H9 (cell line): ENCODE results near the gene OR13C8. TPM values are rescaled to one million over a fixed set of nuclear protein-coding genes. Genes with fewer than 3 reads are reported as not detected.
"Not testable (repeated sequence)": the region's sequence is repeated elsewhere in the genome, so short reads cannot be mapped to it uniquely, and the experiment has no call there.

ENCODE experiments used
- DNase-seq: peaks from one replicate; pipeline ENCODE4 v3.0.0-alpha.2; 2017
- H2AFZ ChIP-seq: one replicate; pipeline ENCODE4 v1.6.1; 2013; ENCODE audit warnings: mild to moderate bottlenecking, low read length, control low read depth, moderate library complexity
- H2AK5ac ChIP-seq: 2 replicates; pipeline ENCODE4 v1.6.1; 2013; ENCODE audit warnings: low read length, control low read depth, mixed read lengths; ENCODE audit not compliant: insufficient read length
- H2BK120ac ChIP-seq: one replicate; pipeline ENCODE4 v1.6.1; 2013; ENCODE audit warnings: low read depth, mild to moderate bottlenecking, low read length, control low read depth, inconsistent platforms; ENCODE audit not compliant: poor library complexity, severe bottlenecking
- H2BK12ac ChIP-seq: 2 replicates; pipeline ENCODE4 v1.6.1; 2013; ENCODE audit warnings: low read length, control low read depth, mixed read lengths, low read depth; ENCODE audit not compliant: insufficient read length
- H2BK15ac ChIP-seq: 2 replicates; pipeline ENCODE4 v1.6.1; 2013; ENCODE audit warnings: low read depth, low read length, control low read depth
- H2BK20ac ChIP-seq: one replicate; pipeline ENCODE4 v1.6.1; 2013; ENCODE audit warnings: low read depth, mild to moderate bottlenecking, low read length, control low read depth, inconsistent platforms; ENCODE audit not compliant: poor library complexity, severe bottlenecking
- H2BK5ac ChIP-seq: 2 replicates; pipeline ENCODE4 v1.6.1; 2013; ENCODE audit warnings: low read length, control low read depth, mixed read lengths; ENCODE audit not compliant: insufficient read length
- H3K14ac ChIP-seq: 2 replicates; pipeline ENCODE4 v1.6.1; 2013; ENCODE audit warnings: low read length, control low read depth; ENCODE audit not compliant: insufficient read depth
- H3K18ac ChIP-seq: 2 replicates; pipeline ENCODE4 v1.6.1; 2013; ENCODE audit warnings: low read depth, mild to moderate bottlenecking, mixed read lengths, low read length, control low read depth; ENCODE audit not compliant: insufficient read length
- H3K23ac ChIP-seq: 2 replicates; pipeline ENCODE4 v1.6.1; 2013; ENCODE audit warnings: low read length, control low read depth, mixed read lengths, low read depth; ENCODE audit not compliant: insufficient read length
- H3K23me2 ChIP-seq: 2 replicates; pipeline ENCODE4 v1.6.1; 2013; ENCODE audit warnings: low read depth, mild to moderate bottlenecking, mixed read lengths, low read length, control low read depth; ENCODE audit not compliant: insufficient read length, poor library complexity, severe bottlenecking
- H3K27ac ChIP-seq: 2 replicates; pipeline ENCODE4 v1.5.1; 2013; ENCODE audit warnings: low read length, control low read depth, mixed read lengths, low read depth; ENCODE audit not compliant: insufficient read length
- H3K27me3 ChIP-seq: 2 replicates; pipeline ENCODE4 v1.6.1; 2013; ENCODE audit warnings: low read length, control low read depth, inconsistent platforms; ENCODE audit not compliant: insufficient read depth
- H3K4ac ChIP-seq: 2 replicates; pipeline ENCODE4 v1.6.1; 2013; ENCODE audit warnings: low read depth, mild to moderate bottlenecking, control low read depth, inconsistent platforms, low read length, moderate library complexity
- H3K4me1 ChIP-seq: 2 replicates; pipeline ENCODE4 v1.6.1; 2013; ENCODE audit warnings: low read length, control low read depth, inconsistent platforms; ENCODE audit not compliant: insufficient read depth
- H3K4me2 ChIP-seq: 2 replicates; pipeline ENCODE4 v1.6.1; 2013; ENCODE audit warnings: low read length, control low read depth, mixed read lengths; ENCODE audit not compliant: insufficient read length, insufficient read depth
- H3K56ac ChIP-seq: 2 replicates; pipeline ENCODE4 v1.6.1; 2013; ENCODE audit warnings: low read depth, mild to moderate bottlenecking, mixed read lengths, low read length, control low read depth; ENCODE audit not compliant: insufficient read length
- H3K79me1 ChIP-seq: 2 replicates; pipeline ENCODE4 v1.6.1; 2013; ENCODE audit warnings: low read depth, mild to moderate bottlenecking, moderate library complexity, low read length, control low read depth, inconsistent platforms; ENCODE audit not compliant: insufficient read depth, poor library complexity, severe bottlenecking
- H3K79me2 ChIP-seq: 2 replicates; pipeline ENCODE4 v1.6.1; 2013; ENCODE audit warnings: low read length, control low read depth, inconsistent platforms; ENCODE audit not compliant: insufficient read depth
- H3K9ac ChIP-seq: 2 replicates; pipeline ENCODE4 v1.6.1; 2013; ENCODE audit warnings: low read length, control low read depth, mixed read lengths; ENCODE audit not compliant: insufficient read length; ENCODE audit errors: extremely low read depth
- H3K9me3 ChIP-seq: one replicate; pipeline ENCODE4 v1.6.1; 2013; ENCODE audit warnings: low read depth, low read length, inconsistent platforms; ENCODE audit not compliant: control insufficient read depth
- H3T11ph ChIP-seq: one replicate; pipeline ENCODE4 v1.6.1; 2013; ENCODE audit warnings: mild to moderate bottlenecking, low read length, control low read depth, inconsistent platforms
- H4K20me1 ChIP-seq: one replicate; pipeline ENCODE4 v1.6.1; 2013; ENCODE audit not compliant: control insufficient read depth, insufficient read length, insufficient read depth
- H4K5ac ChIP-seq: 2 replicates; pipeline ENCODE4 v1.6.1; 2013; ENCODE audit warnings: low read depth, mild to moderate bottlenecking, mixed read lengths, low read length, control low read depth; ENCODE audit not compliant: insufficient read length
- H4K8ac ChIP-seq: replicated peaks from 2 replicates; pipeline ENCODE4 v1.6.1; 2013; ENCODE audit warnings: low read length, control low read depth, mixed read lengths, low read depth; ENCODE audit not compliant: insufficient read length
- H4K91ac ChIP-seq: 2 replicates; pipeline ENCODE4 v1.6.1; 2013; ENCODE audit warnings: low read depth, mild to moderate bottlenecking, moderate library complexity, mixed read lengths, low read length, control low read depth; ENCODE audit not compliant: insufficient read length
- H3K27ac Mint-ChIP-seq, 3 experiments: 2 replicates in 2 of 3; 3 replicates in 1 of 3; pipeline ENCODE4 v1.8.0; 2020 to 2021; ENCODE audit warnings: mixed read lengths in 3 of 3, mild to moderate bottlenecking in 1 of 3, moderate library complexity in 1 of 3
- H3K27me3 Mint-ChIP-seq: 2 replicates; pipeline ENCODE4 v1.8.0; 2021; ENCODE audit warnings: low read depth, mild to moderate bottlenecking, moderate library complexity, mixed read lengths
- H3K36me3 Mint-ChIP-seq, 3 experiments: 2 replicates in 2 of 3; 3 replicates in 1 of 3; pipeline ENCODE4 v1.8.0; 2020 to 2021; ENCODE audit warnings: low read depth in 3 of 3, mixed read lengths in 3 of 3; ENCODE audit not compliant: insufficient read depth in 1 of 3
- H3K4me1 Mint-ChIP-seq, 2 experiments: 2 replicates each; pipeline ENCODE4 v1.8.0; 2020; ENCODE audit warnings: mixed read lengths in 2 of 2
- H3K4me3 Mint-ChIP-seq, 2 experiments: 2 replicates in 1 of 2; 3 replicates in 1 of 2; pipeline ENCODE4 v1.8.0; 2020 to 2021; ENCODE audit warnings: mild to moderate bottlenecking in 2 of 2, mixed read lengths in 2 of 2, moderate library complexity in 1 of 2
- H3K9me3 Mint-ChIP-seq, 2 experiments: 2 replicates in 1 of 2; 3 replicates in 1 of 2; pipeline ENCODE4 v1.8.0; 2020; ENCODE audit warnings: mild to moderate bottlenecking in 2 of 2, mixed read lengths in 2 of 2, moderate library complexity in 1 of 2
- CTCF ChIP-seq: fragments of 200-600 bp; sonication (generic); conservative IDR thresholded peaks from 3 replicates; pipeline ENCODE4 v1.8.0; 2021; ENCODE audit warnings: antibody characterized with exemption, mild to moderate bottlenecking
- WGBS: extraction: QIAGEN DNeasy Blood & Tissue Kit; methylation state at CpG from one replicate; pipeline ENCODE4 v1.1.7; 2013; ENCODE audit warnings: missing lambda C conversion rate, low lambda C conversion rate, mixed read lengths; ENCODE audit not compliant: insufficient read length; ENCODE audit errors: extremely low coverage; 5-methylcytosine and 5-hydroxymethylcytosine counted together
- total RNA-seq: library from RNA; stranded (reverse); gene quantifications from 2 replicates; pipeline ENCODE4 v1.2.1, GENCODE V29; 2021

The OR13C8 gene
- total RNA-seq, 1 experiment from 2014 or later: not detected

- no peaks in the 10 kb centered on the region for H4K20me1 ChIP-seq
- Mint-ChIP-seq H3K4me3 (no peak overlapping the region), H3K27ac (no peak overlapping the region), H3K27me3 (peaks cover 2% of the 10 kb centered on the region), H3K9me3 (peaks cover 8 to 9% of the 10 kb centered on the region in 2 experiments; a peak in 4 of 5 replicates), H3K4me1 (no peaks in the 10 kb centered on the region), H3K36me3 (peaks cover 0 to 4% (median 2%) of the 10 kb centered on the region in 3 experiments; a peak in 2 of 7 replicates)
- no peak overlapping the region for H3K27ac ChIP-seq
- H4K5ac ChIP-seq: no peak overlapping the region
- H3K27me3 ChIP-seq: no peaks in the 10 kb centered on the region
- no peak overlapping the region for H4K8ac ChIP-seq
- H3K4ac ChIP-seq: no peak overlapping the region
- H2BK20ac ChIP-seq: no peak overlapping the region
- TF ChIP-seq CTCF: no peak
- H3K18ac ChIP-seq: no peak overlapping the region
- DNase-seq: no peak
- no peak overlapping the region for H3T11ph ChIP-seq
- WGBS: no CpG with 5 or more reads among the region's 1 CpG
- no peak overlapping the region for H2AFZ ChIP-seq
- no peak overlapping the region for H3K14ac ChIP-seq
- H3K79me1 ChIP-seq: no peaks in the 10 kb centered on the region
- no peaks in the 10 kb centered on the region for H3K4me1 ChIP-seq
- no peaks in the 10 kb centered on the region for H3K9me3 ChIP-seq
- H2BK12ac ChIP-seq: no peak overlapping the region
- no peaks in the 10 kb centered on the region for H3K79me2 ChIP-seq
- H2AK5ac ChIP-seq: no peak overlapping the region
- H3K4me2 ChIP-seq: no peak overlapping the region
- H3K9ac ChIP-seq: no peak overlapping the region
- H3K23ac ChIP-seq: no peak overlapping the region
- H2BK5ac ChIP-seq: no peak overlapping the region
- no peak overlapping the region for H2BK15ac ChIP-seq
- no peak overlapping the region for H4K91ac ChIP-seq
- H3K56ac ChIP-seq: no peak overlapping the region
- no peaks in the 10 kb centered on the region for H3K23me2 ChIP-seq
- H2BK120ac ChIP-seq: no peak overlapping the region
Measured at GRCh38 chr9:104589626-104590025, 20.7 kb downstream of the OR13C8 start.

GRCh38 chr9:104598749-104599148 is 29.8 kb downstream of the OR13C8 start:
- not testable (repeated sequence) for H2BK5ac ChIP-seq, H4K91ac ChIP-seq, H3K23me2 ChIP-seq, H3K27ac Mint-ChIP-seq, H3K27me3 ChIP-seq, H3K4ac ChIP-seq, H2BK15ac ChIP-seq, H2BK120ac ChIP-seq, H4K20me1 ChIP-seq, DNase-seq, H3K18ac ChIP-seq, H3K9ac ChIP-seq, H3T11ph ChIP-seq, H2BK20ac ChIP-seq, H4K5ac ChIP-seq, H3K27ac ChIP-seq, H3K4me2 ChIP-seq, H4K8ac ChIP-seq, H2AFZ ChIP-seq, H3K14ac ChIP-seq, H3K4me1 Mint-ChIP-seq, H2BK12ac ChIP-seq, H2AK5ac ChIP-seq, H3K56ac ChIP-seq, H3K79me2 ChIP-seq, H3K79me1 ChIP-seq, H3K9me3 ChIP-seq, H3K27me3 Mint-ChIP-seq, H3K4me1 ChIP-seq, H3K23ac ChIP-seq, H3K4me3 Mint-ChIP-seq, H3K9me3 Mint-ChIP-seq, H3K36me3 Mint-ChIP-seq
- WGBS: no CpG with 5 or more reads among the region's 3 CpGs
